ENCODE measurements around the gene SNTB2. TPM values are rescaled to one million over a fixed set of nuclear protein-coding genes. Genes with fewer than 3 reads are reported as not detected.

Gene SNTB2
- total and polyA plus RNA-seq, 10 of the 15 experiments (the other 5 are each of a cell fraction or from before 2014, with no cell fraction given), result 1.2 to 15.7 (median 5.0) TPM

DNA sequence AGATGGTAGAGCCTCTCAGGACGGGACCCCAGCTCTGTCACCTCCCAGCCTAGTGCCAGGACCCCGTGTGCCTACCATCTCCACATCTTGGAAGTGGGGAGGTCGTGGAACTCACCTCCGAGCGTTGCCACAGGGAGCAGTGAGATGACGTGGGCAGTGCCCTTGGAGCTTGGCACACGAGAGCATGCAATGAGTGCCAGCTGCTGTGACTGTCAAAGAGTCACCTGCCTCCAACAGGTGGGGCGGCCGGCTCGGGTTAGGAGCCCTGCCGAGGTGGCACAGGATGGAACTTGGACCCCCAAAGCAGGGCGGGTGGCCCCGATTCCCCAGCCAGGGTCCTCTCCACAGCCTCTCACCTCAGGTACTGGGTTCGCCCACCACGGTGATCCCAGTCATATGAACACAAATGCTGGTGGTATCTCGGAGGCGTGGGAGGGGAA is 129.7 kb downstream of the SNTB2 start:
- ATAC-seq (no peak), FAIRE-seq (no peak), DNase-seq (ENCODE audit: low read depth, low spot score) (no peak)
- peaks cover 12 to 36% of the 10 kb centered on the region in 2 experiments; a peak in 3 of 4 replicates for H3K36me3 ChIP-seq (ENCODE audit: control insufficient read depth in 2 of 2, insufficient read depth in 2 of 2, low read length in 1 of 2)
- no peak overlapping the region for H3K9ac ChIP-seq (ENCODE audit: control insufficient read depth, insufficient read depth, low read length)
- H3K79me2 ChIP-seq (ENCODE audit: control insufficient read depth, insufficient read depth, low read length), result peaks cover 18% of the 10 kb centered on the region
- ChIA-PET CTCF (no interaction called here), POLR2A (no interaction called here), SMC1A (ENCODE audit: uncharacterized antibody, unreplicated experiment) (no interaction called here), RAD21 (ENCODE audit: unreplicated experiment) (no interaction called here)
- intact Hi-C loops (cut with micrococcal nuclease; ENCODE audit: unreplicated experiment), result no loop called here
- no peaks in the 10 kb centered on the region for H3K27me3 ChIP-seq (replicated peaks in 1 of 2; ENCODE audit: control insufficient read depth in 2 of 2, insufficient read depth in 2 of 2, low read length in 1 of 2)
- no peaks in the 10 kb centered on the region for H4K20me1 ChIP-seq (ENCODE audit: control insufficient read depth, insufficient read depth)
- no peak overlapping the region for H2AFZ ChIP-seq (ENCODE audit: control insufficient read depth, low read depth, low read length)
- H3K9me3 ChIP-seq (replicated peaks; ENCODE audit: control insufficient read depth, insufficient read depth, low read length), result no peaks in the 10 kb centered on the region
- no peak overlapping the region for H3K4me2 ChIP-seq (ENCODE audit: control insufficient read depth, insufficient read depth)
- in situ Hi-C loops (cut with MboI), result no loop called here
- H3K4me3 ChIP-seq, result no peak overlapping the region
- no peaks in the 10 kb centered on the region for H3K4me1 ChIP-seq (ENCODE audit: control insufficient read depth, insufficient read depth, low read length)
- H3K27ac ChIP-seq (ENCODE audit: control insufficient read depth, insufficient read depth), result no peak overlapping the region
- TF ChIP-seq MTA3 (IDR thresholded peaks at IDR 0.05; ENCODE audit: borderline replicate concordance, low read length) (no peak), POLR2A (IDR thresholded peaks at IDR 0.05; ENCODE audit: low read depth, low read length) (0 out of 2 replicates have a peak, but pooled peaks have one; percentile 17)
- no TSS peak for BruUV-seq (replicated peaks)
- over 99% methylated on average over 11 of the region's 17 CpGs for WGBS (ENCODE audit: insufficient coverage, insufficient replicate concordance, low lambda C conversion rate, missing lambda C conversion rate)

DNA sequence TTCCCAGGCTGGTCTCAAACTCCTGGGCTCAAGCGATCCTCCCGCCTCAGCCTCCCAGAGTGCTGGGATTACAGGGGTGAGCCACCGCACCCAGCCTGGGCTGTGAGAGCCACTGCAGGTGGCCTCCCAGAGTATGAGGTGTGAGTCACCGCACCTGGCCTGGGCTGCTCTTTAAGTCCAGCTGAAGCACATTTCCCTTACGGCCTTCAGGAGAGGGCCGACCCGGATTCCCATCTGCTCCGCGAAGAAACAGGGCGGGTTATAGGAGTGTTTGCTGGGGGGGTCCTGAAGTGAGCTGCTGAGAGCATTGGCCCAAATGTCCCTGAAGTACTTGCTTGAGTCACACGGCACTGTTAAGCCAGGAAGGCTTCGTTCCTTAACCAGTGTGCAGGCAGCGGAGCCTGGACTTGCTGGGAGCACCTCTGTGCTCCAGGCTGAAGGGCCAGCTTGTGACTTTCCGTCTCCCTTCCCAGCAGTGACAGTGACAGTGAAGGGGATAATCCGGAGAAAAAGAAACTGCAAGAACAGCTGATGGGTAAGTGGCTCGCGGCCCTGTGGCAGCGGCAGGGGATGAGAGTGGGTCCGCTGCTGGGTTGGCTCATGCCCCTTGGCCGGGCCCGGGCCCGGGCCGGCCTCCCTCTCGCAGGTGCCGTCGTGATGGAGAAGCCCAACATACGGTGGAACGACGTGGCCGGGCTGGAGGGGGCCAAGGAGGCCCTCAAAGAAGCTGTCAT is 131.4 kb downstream of the SNTB2 start:
- Histone ChIP-seq H3K4me2 (ENCODE audit: control insufficient read depth, insufficient read depth) (no peak overlapping the region), H3K9me3 (replicated peaks; ENCODE audit: control insufficient read depth, insufficient read depth, low read length) (no peaks in the 10 kb centered on the region), H3K4me1 (ENCODE audit: control insufficient read depth, insufficient read depth, low read length) (no peaks in the 10 kb centered on the region; the same call in 1 of the 2 replicates), H3K9ac (ENCODE audit: control insufficient read depth, insufficient read depth, low read length) (no peak overlapping the region), H3K79me2 (ENCODE audit: control insufficient read depth, insufficient read depth, low read length) (peaks cover 9% of the 10 kb centered on the region), H3K27ac (ENCODE audit: control insufficient read depth, insufficient read depth) (no peak overlapping the region), H3K36me3 (ENCODE audit: control insufficient read depth in 2 of 2, insufficient read depth in 2 of 2, low read length in 1 of 2) (peaks cover 24 to 44% of the 10 kb centered on the region in 2 experiments), H3K4me3 (no peak overlapping the region), H4K20me1 (ENCODE audit: control insufficient read depth, insufficient read depth) (no peaks in the 10 kb centered on the region), H2AFZ (ENCODE audit: control insufficient read depth, low read depth, low read length) (no peak overlapping the region), H3K27me3 (replicated peaks in 1 of 2; ENCODE audit: control insufficient read depth in 2 of 2, insufficient read depth in 2 of 2, low read length in 1 of 2) (no peaks in the 10 kb centered on the region)
- 95% methylated on average over 30 of the region's 30 CpGs for WGBS (ENCODE audit: insufficient coverage, insufficient replicate concordance, low lambda C conversion rate, missing lambda C conversion rate)
- no TSS peak for BruUV-seq (replicated peaks)
- SMC1A ChIA-PET (ENCODE audit: uncharacterized antibody, unreplicated experiment), result interaction anchor here (1.4 kb wide), 1 partner anchor 10 kb away, joined by 4 read pairs; no protein-coding TSS in a partner anchor
- in situ Hi-C loops (cut with MboI), result no loop called here
- POLR2A ChIA-PET, result interaction anchor here (1.0 kb wide), 1 partner anchor 8 kb away, joined by 5 read pairs; no protein-coding TSS in a partner anchor
- CTCF ChIA-PET, result interaction anchor here (0.6 kb wide), 1 partner anchor 63 kb away, joined by 3 read pairs; no protein-coding TSS in a partner anchor
- ATAC-seq (no peak), FAIRE-seq (no peak), DNase-seq (ENCODE audit: low read depth, low spot score) (no peak)
- RAD21 ChIA-PET (ENCODE audit: unreplicated experiment), result no interaction called here
- intact Hi-C loops (cut with micrococcal nuclease; ENCODE audit: unreplicated experiment), result no loop called here
- TF ChIP-seq CHD2 (IDR thresholded peaks at IDR 0.05; ENCODE audit: borderline replicate concordance, low read depth, low read length) (no peak), TAF1 (IDR thresholded peaks at IDR 0.05; ENCODE audit: borderline replicate concordance, low read depth, low read length) (no peak), SMC3 (IDR thresholded peaks at IDR 0.05; ENCODE audit: borderline replicate concordance, low read length) (no peak), RB1 (IDR thresholded peaks at IDR 0.05; ENCODE audit: borderline replicate concordance) (no peak), BCL11A (IDR thresholded peaks at IDR 0.05; ENCODE audit: low read depth, low read length) (no peak), RCOR1 (conservative IDR thresholded peaks at IDR 0.05; ENCODE audit: low read depth, low read length) (no peak), JUNB (IDR thresholded peaks at IDR 0.05) (no peak), TCF7 (IDR thresholded peaks at IDR 0.05; ENCODE audit: borderline replicate concordance) (no peak), SMARCA5 (IDR thresholded peaks at IDR 0.05) (no peak)
- TF ChIP-seq, protein P1, sequence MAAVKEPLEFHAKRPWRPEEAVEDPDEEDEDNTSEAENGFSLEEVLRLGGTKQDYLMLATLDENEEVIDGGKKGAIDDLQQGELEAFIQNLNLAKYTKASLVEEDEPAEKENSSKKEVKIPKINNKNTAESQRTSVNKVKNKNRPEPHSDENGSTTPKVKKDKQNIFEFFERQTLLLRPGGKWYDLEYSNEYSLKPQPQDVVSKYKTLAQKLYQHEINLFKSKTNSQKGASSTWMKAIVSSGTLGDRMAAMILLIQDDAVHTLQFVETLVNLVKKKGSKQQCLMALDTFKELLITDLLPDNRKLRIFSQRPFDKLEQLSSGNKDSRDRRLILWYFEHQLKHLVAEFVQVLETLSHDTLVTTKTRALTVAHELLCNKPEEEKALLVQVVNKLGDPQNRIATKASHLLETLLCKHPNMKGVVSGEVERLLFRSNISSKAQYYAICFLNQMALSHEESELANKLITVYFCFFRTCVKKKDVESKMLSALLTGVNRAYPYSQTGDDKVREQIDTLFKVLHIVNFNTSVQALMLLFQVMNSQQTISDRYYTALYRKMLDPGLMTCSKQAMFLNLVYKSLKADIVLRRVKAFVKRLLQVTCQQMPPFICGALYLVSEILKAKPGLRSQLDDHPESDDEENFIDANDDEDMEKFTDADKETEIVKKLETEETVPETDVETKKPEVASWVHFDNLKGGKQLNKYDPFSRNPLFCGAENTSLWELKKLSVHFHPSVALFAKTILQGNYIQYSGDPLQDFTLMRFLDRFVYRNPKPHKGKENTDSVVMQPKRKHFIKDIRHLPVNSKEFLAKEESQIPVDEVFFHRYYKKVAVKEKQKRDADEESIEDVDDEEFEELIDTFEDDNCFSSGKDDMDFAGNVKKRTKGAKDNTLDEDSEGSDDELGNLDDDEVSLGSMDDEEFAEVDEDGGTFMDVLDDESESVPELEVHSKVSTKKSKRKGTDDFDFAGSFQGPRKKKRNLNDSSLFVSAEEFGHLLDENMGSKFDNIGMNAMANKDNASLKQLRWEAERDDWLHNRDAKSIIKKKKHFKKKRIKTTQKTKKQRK (IDR thresholded peaks at IDR 0.05; ENCODE audit: low read depth, low read length), result no peak
- TF ChIP-seq, protein P2, sequence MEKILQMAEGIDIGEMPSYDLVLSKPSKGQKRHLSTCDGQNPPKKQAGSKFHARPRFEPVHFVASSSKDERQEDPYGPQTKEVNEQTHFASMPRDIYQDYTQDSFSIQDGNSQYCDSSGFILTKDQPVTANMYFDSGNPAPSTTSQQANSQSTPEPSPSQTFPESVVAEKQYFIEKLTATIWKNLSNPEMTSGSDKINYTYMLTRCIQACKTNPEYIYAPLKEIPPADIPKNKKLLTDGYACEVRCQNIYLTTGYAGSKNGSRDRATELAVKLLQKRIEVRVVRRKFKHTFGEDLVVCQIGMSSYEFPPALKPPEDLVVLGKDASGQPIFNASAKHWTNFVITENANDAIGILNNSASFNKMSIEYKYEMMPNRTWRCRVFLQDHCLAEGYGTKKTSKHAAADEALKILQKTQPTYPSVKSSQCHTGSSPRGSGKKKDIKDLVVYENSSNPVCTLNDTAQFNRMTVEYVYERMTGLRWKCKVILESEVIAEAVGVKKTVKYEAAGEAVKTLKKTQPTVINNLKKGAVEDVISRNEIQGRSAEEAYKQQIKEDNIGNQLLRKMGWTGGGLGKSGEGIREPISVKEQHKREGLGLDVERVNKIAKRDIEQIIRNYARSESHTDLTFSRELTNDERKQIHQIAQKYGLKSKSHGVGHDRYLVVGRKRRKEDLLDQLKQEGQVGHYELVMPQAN (conservative IDR thresholded peaks at IDR 0.05), result no peak
